ENCODE data around the gene PLCL2. TPM values are rescaled to one million over a fixed set of nuclear protein-coding genes. Genes with fewer than 3 reads are reported as not detected.

Gene PLCL2
- total and polyA plus RNA-seq, 5 experiments from 2014 or later = 57.7 to 86.3 (median 84.4) TPM

DNA sequence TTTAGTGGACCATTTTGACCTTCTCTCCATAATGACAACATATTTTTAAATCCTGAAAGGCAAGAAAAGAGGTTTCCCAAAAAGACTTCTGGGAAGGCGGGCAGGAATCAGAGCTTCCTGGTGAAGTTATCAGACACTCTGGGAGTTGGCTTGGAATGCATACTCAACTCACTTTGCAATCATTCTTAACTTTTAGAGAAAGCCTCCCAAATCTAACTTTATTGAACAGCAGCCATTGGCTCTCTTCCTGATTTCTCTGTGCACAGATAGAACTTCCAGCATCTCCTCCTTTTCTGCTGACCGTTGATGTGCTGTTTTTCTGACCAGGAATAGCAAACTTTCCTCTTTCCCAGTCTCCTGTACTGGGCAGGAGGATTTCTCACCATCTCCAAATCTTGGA, 44.6 kb downstream of the PLCL2 start:
- no peak for ATAC-seq
- H3K4me1 Mint-ChIP-seq = peaks cover 52 to 91% (median 83%) of the 10 kb centered on the region in 4 donors
- POLR2A ChIA-PET = no interaction called here
- H3K27me3 Mint-ChIP-seq = no peaks in the 10 kb centered on the region
- H3K9me3 Mint-ChIP-seq = peaks cover 0 to 6% (median 0%) of the 10 kb centered on the region in 9 donors
- no peak for DNase-seq
- H3K4me3 Mint-ChIP-seq = peak overlapping the region in 5 of 10 donors; percentile 15 to 47 (median 20)
- H3K36me3 Mint-ChIP-seq = peaks cover 0 to 25% (median 14%) of the 10 kb centered on the region in 3 donors
- H3K27ac Mint-ChIP-seq = peak overlapping the region in 9 of 10 donors; percentile 11 to 84 (median 56)

DNA sequence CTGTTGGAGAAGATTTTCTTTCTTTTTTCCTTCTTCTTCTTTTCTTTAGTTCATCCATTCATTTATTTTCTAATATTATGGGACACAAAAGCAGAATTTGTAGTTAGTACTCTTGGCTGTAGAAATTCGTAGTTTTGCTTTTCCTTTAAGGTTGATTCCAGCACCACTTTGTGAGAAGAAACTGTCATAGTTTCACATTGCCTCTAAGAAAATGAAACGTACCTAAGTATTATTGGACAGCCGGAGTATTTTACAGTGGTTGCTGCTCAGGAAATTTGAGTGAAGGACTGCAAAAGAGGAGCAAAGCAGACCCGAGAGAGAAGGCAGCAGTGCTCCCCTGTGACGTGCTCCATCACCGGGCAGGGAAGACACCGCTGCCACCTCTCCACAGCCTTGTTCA, 48.1 kb downstream of the PLCL2 start:
- Mint-ChIP-seq H3K27me3 (no peaks in the 10 kb centered on the region), H3K9me3 (no peaks in the 10 kb centered on the region), H3K27ac (peak overlapping the region in 8 of 10 donors; percentile 2 to 83 (median 42)), H3K4me1 (peaks cover 62 to 100% (median 98%) of the 10 kb centered on the region in 4 donors), H3K36me3 (peaks cover 0 to 17% (median 12%) of the 10 kb centered on the region in 3 donors), H3K4me3 (peak overlapping the region in 8 of 10 donors; percentile 25 to 73 (median 42))
- ATAC-seq (no peak), DNase-seq (no peak)
- POLR2A ChIA-PET = no interaction called here

DNA sequence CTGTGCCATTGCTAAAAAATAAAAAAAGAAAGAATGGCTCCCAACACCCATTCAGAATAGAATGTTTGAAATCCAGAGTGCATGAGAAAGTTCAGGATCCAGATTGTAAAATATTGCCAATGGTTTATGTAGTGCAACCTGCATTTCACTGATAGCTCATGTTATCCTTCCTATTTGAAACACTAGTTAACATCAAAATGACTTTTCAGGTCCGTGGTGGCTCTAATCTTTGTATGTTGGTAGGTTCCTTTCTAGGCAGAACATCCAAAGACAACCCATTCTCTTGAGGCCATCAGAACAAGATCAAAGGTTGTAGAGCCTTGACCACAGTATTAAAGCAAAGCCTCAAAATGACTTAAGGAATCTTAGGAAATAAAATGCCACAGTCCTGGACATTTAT, 51.0 kb downstream of the PLCL2 start:
- Mint-ChIP-seq H3K9me3 (no peaks in the 10 kb centered on the region), H3K4me1 (peaks cover 51 to 99% (median 94%) of the 10 kb centered on the region in 4 donors), H3K4me3 (peak overlapping the region in 6 of 10 donors; percentile 15 to 78 (median 46)), H3K36me3 (peaks cover 0 to 14% (median 10%) of the 10 kb centered on the region in 3 donors), H3K27me3 (no peaks in the 10 kb centered on the region), H3K27ac (peak overlapping the region in 4 of 10 donors; percentile 26 to 74 (median 44))
- peak in 1 of 2 donors; percentile 35 for ATAC-seq
- no peak for DNase-seq
- POLR2A ChIA-PET = interaction anchor here (0.9 to 1.9 kb wide), 2 partner anchors 11 to 51 kb away, joined by 3 to 5 read pairs; partner anchors contain the start of gene PLCL2

DNA sequence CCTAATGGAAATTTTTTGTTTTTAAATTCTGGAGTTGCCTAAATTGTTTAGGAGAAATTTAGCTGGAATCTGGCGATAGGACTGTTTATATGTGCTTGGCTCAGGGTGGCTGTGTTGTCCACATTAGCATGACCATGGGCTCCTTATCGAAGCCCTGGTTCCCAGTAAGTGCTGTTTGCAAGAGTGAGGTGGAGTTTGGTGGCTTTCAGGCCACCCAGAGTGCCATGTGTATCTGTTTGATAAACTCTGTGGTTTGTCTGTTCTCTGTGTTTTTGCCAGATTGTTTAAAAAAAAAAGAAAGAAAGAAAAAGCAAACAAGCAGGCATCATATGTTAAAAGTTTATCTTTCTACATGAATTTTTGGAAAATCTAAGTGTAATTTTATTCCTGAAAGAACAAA, 51.5 kb downstream of the PLCL2 start:
- peak overlapping the region; percentile 53 to 85 (median 72) for H3K4me3 Mint-ChIP-seq
- peaks cover 0 to 14% (median 10%) of the 10 kb centered on the region in 3 donors for H3K36me3 Mint-ChIP-seq
- peak overlapping the region; percentile 26 to 91 (median 78) for H3K27ac Mint-ChIP-seq
- DNase-seq = peak in 9 of 10 donors; percentile 5 to 68 (median 32)
- no peaks in the 10 kb centered on the region for H3K9me3 Mint-ChIP-seq
- peak; percentile 88 to 91 for ATAC-seq
- H3K4me1 Mint-ChIP-seq = peaks cover 52 to 99% (median 94%) of the 10 kb centered on the region in 4 donors
- POLR2A ChIA-PET = interaction anchor here (0.9 to 1.9 kb wide), 2 partner anchors 11 to 52 kb away, joined by 3 to 5 read pairs; partner anchors contain the start of gene PLCL2
- H3K27me3 Mint-ChIP-seq = no peaks in the 10 kb centered on the region

DNA sequence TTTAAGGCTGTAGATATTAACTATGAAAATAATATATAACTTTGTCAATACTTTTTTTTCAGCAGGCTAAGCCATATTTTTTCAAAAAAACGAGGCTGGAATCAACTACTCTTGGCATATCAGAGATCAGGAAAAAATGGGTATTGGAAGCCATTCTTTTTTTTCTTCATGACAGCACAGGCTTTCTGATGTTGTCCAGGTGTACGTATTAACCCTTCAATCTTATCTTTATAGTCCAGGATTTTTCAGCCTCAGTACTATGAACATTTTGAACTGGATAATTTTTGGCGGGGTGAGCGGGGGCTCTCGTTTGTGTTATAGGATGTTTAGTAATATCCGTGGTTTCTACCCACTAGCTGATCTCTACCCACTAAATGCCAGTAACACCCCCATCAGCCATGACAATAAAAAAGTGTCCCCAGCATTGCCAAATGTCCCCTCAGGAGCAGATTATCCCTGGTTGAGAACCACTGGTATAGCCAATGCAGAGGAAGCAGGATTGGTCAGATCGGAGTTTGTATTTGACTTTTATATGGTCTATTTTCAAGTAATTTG, 52.0 kb downstream of the PLCL2 start:
- Mint-ChIP-seq H3K27ac (peak overlapping the region; percentile 26 to 91 (median 78)), H3K4me3 (peak overlapping the region; percentile 53 to 85 (median 72)), H3K4me1 (peaks cover 55 to 99% (median 95%) of the 10 kb centered on the region in 4 donors), H3K36me3 (peaks cover 0 to 14% (median 5%) of the 10 kb centered on the region in 3 donors), H3K9me3 (no peaks in the 10 kb centered on the region), H3K27me3 (no peaks in the 10 kb centered on the region)
- ATAC-seq (no peak), DNase-seq (no peak)
- POLR2A ChIA-PET = interaction anchor here (0.9 to 1.9 kb wide), 2 partner anchors 12 to 52 kb away, joined by 3 to 5 read pairs; partner anchors contain the start of gene PLCL2

DNA sequence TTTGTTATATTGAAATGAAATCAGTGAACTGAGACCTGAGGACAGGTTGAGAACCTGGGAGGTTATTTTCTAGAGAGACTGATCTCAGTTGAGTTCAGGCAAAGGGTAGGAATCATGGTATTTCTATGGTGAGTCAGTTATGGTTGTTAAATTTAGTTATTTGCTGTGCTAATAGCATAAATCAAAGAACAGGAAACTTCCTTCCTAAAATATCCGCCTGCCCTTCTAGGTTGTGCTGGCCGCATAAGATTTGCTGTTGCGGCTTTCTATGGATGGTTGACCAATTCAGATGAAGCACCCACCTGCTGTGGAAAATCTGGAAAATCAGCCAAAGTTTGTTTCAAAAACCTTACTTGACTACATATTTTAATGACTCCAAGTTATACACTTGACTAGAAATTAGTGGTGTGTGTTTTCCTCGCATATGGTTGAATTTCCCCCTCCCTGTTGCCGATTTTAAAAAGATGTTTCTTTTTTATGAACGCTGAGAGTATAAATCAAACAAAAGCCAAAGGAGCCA, 52.6 kb downstream of the PLCL2 start:
- Mint-ChIP-seq H3K36me3 (peaks cover 0 to 14% (median 0%) of the 10 kb centered on the region in 3 donors), H3K4me1 (peaks cover 54 to 99% (median 95%) of the 10 kb centered on the region in 4 donors), H3K4me3 (peak overlapping the region in 9 of 10 donors; percentile 42 to 69 (median 56)), H3K27me3 (no peaks in the 10 kb centered on the region), H3K27ac (peak overlapping the region in 9 of 10 donors; percentile 25 to 91 (median 67)), H3K9me3 (no peaks in the 10 kb centered on the region)
- ATAC-seq (no peak), DNase-seq (no peak)
- POLR2A ChIA-PET = interaction anchor here (0.6 kb wide), 1 partner anchor 26 kb away, joined by 5 read pairs; no protein-coding TSS in a partner anchor

DNA sequence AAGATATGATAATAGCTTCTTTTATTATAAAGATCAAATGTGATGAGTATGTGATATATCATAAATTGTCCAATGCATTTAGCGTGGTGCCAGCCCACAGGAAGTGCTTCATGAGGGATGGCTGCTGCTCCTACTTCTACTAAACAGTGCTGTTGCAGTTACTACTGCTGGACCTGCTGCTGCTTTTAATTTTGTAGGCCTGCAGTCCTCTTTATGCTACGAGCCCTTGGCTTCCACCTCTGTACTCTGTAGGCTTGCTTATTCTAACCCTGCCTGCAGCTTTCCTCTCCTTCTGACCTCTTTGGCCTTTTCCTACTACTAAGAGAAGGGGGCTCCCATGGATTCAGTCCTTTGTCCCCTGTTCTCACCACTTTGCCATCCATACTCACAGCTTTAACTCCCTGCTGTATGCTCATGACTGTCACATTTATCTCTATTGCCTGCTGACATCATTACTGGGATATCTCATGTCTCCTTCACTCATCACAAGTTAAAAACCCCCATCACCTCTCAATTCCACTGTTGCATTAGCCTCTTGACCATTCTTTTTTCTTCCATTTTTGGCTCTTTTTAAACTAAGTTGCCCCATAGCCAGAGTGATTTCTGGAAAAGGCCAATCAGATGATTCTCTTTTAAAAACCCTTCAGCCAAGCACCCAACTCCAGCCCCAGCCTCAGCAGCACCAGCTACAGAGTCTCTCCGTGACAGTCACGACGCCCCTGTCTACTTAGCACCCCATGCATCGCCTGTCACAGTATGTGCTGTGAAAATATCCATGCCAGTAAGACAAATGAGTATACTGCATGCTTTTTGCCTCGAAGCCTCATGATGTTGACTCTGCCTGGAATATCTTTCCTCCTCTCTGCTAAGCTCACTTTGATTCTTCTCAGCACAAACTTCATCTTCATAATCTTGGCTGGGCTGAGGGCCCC, 56.3 kb downstream of the PLCL2 start:
- no peaks in the 10 kb centered on the region for H3K27me3 Mint-ChIP-seq
- peak overlapping the region; percentile 2 to 84 (median 38) for H3K27ac Mint-ChIP-seq
- H3K9me3 Mint-ChIP-seq = no peaks in the 10 kb centered on the region
- peak; percentile 29 to 42 for ATAC-seq
- H3K4me1 Mint-ChIP-seq = peaks cover 55 to 95% (median 87%) of the 10 kb centered on the region in 4 donors
- no peak for DNase-seq
- peaks cover 0 to 21% (median 8%) of the 10 kb centered on the region in 3 donors for H3K36me3 Mint-ChIP-seq
- peak overlapping the region in 8 of 10 donors; percentile 7 to 70 (median 37) for H3K4me3 Mint-ChIP-seq
- POLR2A ChIA-PET = interaction anchor here (1.5 kb wide), 1 partner anchor 56 kb away, joined by 5 read pairs; the partner anchor contains the start of gene PLCL2

DNA sequence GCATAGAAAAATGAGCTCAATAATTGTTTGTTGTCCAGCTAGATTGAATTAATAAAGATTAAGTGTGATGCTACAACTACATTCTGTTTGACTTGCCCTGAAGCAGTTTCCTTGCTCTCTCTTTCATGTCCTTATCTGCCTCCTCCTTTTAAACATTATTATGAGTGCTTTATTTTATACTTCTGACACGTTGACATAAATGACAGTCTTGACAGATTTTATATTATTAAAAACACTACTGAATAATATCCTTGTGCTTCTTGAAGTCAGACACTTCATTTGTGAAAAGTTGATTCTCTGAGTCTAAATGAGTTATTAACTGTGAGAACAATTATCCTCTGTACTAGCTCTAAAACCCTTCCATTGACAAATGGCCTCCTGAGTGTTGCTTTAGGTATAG, 58.2 kb downstream of the PLCL2 start:
- peaks cover 44 to 80% (median 72%) of the 10 kb centered on the region in 4 donors for H3K4me1 Mint-ChIP-seq
- DNase-seq = no peak
- H3K9me3 Mint-ChIP-seq = no peaks in the 10 kb centered on the region

DNA sequence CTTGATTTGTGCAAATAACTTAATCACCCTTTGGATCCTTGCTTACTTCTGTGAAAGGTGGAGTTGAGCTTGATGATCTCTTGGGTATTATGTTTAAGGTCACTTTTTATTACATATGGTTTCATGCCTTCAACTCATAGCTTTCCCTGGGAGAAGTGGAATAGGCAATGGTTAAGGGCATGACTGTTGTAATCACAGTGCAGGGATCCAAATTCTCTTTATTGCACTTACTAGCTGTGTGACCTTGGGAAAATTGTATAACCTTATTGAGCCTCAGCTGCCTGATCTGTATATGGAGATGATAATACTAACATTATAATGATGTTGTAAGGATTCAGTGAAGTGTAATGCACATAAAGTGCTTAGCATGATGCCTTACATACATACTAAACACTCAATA, 59.1 kb downstream of the PLCL2 start:
- DNase-seq = no peak
- H3K9me3 Mint-ChIP-seq = no peaks in the 10 kb centered on the region
- H3K27ac Mint-ChIP-seq = peak overlapping the region in 2 of 10 donors; percentile 8 to 77
- no peak overlapping the region for H3K4me3 Mint-ChIP-seq
- peaks cover 0 to 21% (median 8%) of the 10 kb centered on the region in 3 donors for H3K36me3 Mint-ChIP-seq
- no peaks in the 10 kb centered on the region for H3K27me3 Mint-ChIP-seq
- POLR2A ChIA-PET = no interaction called here
- peaks cover 46 to 80% (median 74%) of the 10 kb centered on the region in 4 donors for H3K4me1 Mint-ChIP-seq
- no peak for ATAC-seq

More for the DNA sequence above, 58.2 kb downstream of the PLCL2 start:
- H3K27ac Mint-ChIP-seq = peak overlapping the region in 8 of 10 donors; percentile 8 to 77 (median 45)
- peaks cover 0 to 21% (median 8%) of the 10 kb centered on the region in 3 donors for H3K36me3 Mint-ChIP-seq
- POLR2A ChIA-PET = no interaction called here
- peak overlapping the region in 7 of 10 donors; percentile 1 to 56 (median 9) for H3K4me3 Mint-ChIP-seq
- ATAC-seq = no peak
- no peaks in the 10 kb centered on the region for H3K27me3 Mint-ChIP-seq

DNA sequence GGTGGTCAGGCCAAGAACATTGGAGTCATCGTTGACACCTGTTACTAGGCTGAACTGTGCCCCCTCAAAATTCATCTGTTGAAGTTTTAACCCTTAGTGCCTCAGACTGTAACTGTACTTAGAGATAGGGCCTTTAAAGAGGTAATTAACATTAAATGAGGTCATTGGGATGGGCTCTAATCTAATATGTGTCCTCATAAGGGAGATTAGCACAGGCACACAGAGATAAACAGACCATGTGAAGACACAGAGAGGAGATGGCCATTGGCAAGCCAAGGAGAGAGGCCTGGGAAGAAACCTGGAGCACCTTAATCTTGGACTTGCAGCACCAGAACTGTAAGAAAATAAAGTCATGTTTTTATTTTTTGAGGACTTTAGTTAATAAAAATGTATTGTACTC, 59.6 kb downstream of the PLCL2 start:
- POLR2A ChIA-PET = no interaction called here
- no peaks in the 10 kb centered on the region for H3K9me3 Mint-ChIP-seq
- no peak overlapping the region for H3K4me3 Mint-ChIP-seq
- peaks cover 0 to 21% (median 8%) of the 10 kb centered on the region in 3 donors for H3K36me3 Mint-ChIP-seq
- ATAC-seq = no peak
- peaks cover 47 to 80% (median 74%) of the 10 kb centered on the region in 4 donors for H3K4me1 Mint-ChIP-seq
- no peaks in the 10 kb centered on the region for H3K27me3 Mint-ChIP-seq
- H3K27ac Mint-ChIP-seq = peak overlapping the region in 2 of 10 donors; percentile 26 to 77
- no peak for DNase-seq

DNA sequence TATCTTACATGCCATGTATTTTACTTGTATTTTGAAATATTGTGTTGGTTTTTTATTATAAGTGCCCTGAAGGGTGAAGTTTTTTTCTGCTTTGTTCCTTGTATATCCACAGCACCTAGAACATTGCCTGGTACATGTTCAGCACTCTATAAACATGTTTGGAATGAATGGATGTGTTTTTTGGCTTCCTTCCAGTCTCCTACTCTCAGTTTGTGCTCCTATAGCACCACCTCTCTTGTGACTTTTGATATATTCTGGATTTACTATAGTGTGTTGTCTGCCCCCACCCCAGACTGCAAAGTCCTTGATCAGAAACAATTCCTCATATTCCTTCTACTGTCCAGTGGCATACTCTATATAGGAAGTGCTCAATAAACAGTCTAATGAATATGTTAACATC, 60.6 kb downstream of the PLCL2 start:
- no peaks in the 10 kb centered on the region for H3K27me3 Mint-ChIP-seq
- no peak for DNase-seq
- peak overlapping the region in 3 of 10 donors; percentile 7 to 47 (median 29) for H3K27ac Mint-ChIP-seq
- no peaks in the 10 kb centered on the region for H3K9me3 Mint-ChIP-seq
- H3K4me1 Mint-ChIP-seq = peaks cover 41 to 80% (median 73%) of the 10 kb centered on the region in 4 donors
- POLR2A ChIA-PET = no interaction called here
- H3K36me3 Mint-ChIP-seq = peaks cover 0 to 21% (median 8%) of the 10 kb centered on the region in 3 donors
- no peak for ATAC-seq
- H3K4me3 Mint-ChIP-seq = no peak overlapping the region

DNA sequence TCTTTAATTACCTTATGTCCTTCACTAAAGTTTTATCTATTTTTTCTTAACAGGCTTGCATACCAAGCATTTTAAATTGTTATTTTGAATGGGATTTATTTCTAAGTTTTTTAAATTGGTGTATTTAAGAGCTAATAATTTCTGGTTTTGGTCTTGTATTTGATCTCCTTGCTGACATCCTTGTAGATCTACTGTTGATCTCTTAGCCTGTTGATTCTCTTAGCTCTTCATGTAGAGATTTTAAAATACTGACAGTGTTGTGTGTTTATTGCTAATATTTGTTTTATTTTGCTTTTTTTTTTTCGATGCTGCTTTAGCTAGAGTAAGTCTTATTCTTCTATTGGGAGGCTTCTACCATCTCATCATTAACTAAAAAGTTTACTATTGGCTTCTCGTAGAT, 65.5 kb downstream of the PLCL2 start:
- no peaks in the 10 kb centered on the region for H3K27me3 Mint-ChIP-seq
- DNase-seq = no peak
- H3K36me3 Mint-ChIP-seq = peaks cover 0 to 7% (median 5%) of the 10 kb centered on the region in 3 donors
- ATAC-seq = no peak
- POLR2A ChIA-PET = interaction anchor here (0.6 kb wide), 1 partner anchor 66 kb away, joined by 3 read pairs; no protein-coding TSS in a partner anchor
- H3K4me3 Mint-ChIP-seq = peak overlapping the region in 6 of 10 donors; percentile 36 to 66 (median 42)
- peaks cover 0 to 2% (median 0%) of the 10 kb centered on the region in 9 donors for H3K9me3 Mint-ChIP-seq
- H3K27ac Mint-ChIP-seq = peak overlapping the region in 3 of 10 donors; percentile 0 to 57 (median 53)
- H3K4me1 Mint-ChIP-seq = peaks cover 24 to 59% (median 50%) of the 10 kb centered on the region in 4 donors
